ENCODE measurements around the gene PPP4R3B.
A peak's percentile ranks its signal among the peaks of the same experiment; 100 is the strongest.

Gene PPP4R3B

GRCh38 chr2:55524884-55525437, 92.5 kb downstream of the PPP4R3B start:
- no peak for DNase-seq (ENCODE audit: insufficient read length, low spot score)
- FAIRE-seq: no peak

GRCh38 chr2:55519938-55520885, 97.2 kb downstream of the PPP4R3B start:
- peak; percentile 10 for DNase-seq (ENCODE audit: insufficient read length, low spot score)
- FAIRE-seq: no peak

GRCh38 chr2:55518841-55519165, 98.6 kb downstream of the PPP4R3B start:
- FAIRE-seq (no peak), DNase-seq (ENCODE audit: insufficient read length, low spot score) (peak; percentile 19)

DNA sequence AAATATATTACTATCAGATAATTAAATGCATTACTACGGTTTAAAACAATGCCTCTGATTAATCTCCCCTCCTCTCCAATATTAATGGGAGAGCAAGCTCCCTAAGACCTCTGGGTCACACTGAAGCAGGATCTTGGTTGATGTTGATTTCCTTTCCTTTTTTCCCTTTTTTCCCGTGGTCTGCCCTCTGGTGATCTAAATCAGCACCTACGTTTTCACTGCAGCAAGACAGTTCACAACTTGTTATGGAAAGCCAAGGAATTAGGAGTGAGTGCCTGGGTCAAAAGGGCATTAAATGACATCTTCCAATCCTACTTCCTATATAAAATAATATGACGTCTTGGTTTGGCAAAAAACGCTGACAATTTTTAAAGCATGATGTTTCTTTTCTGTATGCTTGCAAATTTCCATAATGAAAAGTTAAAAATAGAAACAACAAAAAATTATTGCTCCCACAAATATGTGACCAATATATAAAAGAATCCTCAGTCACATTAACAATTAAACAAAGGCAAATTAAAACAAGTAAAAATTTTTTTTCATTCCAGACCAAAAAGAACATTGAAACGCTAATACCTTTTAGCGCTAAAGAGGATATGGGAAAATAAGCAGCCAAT, 105.8 kb downstream of the PPP4R3B start:
- peak; percentile 62 for DNase-seq (ENCODE audit: insufficient read length, low spot score)
- FAIRE-seq: no peak

- no peak for FAIRE-seq
- DNase-seq (ENCODE audit: insufficient read length, low spot score): no peak
Measured at GRCh38 chr2:55502590-55503141, 114.8 kb downstream of the PPP4R3B start.

GRCh38 chr2:55500025-55500424, 117.4 kb downstream of the PPP4R3B start:
- FAIRE-seq: peak; percentile 26
- DNase-seq (ENCODE audit: insufficient read length, low spot score): peak; percentile 33

GRCh38 chr2:55498582-55498981, 118.8 kb downstream of the PPP4R3B start:
- DNase-seq (ENCODE audit: insufficient read length, low spot score) (no peak), FAIRE-seq (no peak)

Measured in HTR-8/SVneo (cell line).